ENCODE data around the gene VGF.
"Not testable (repeated sequence)": the region's sequence is repeated elsewhere in the genome, so short reads cannot be mapped to it uniquely, and the experiment has no call there.

Gene VGF

GRCh38 chr7:101151908-101152651 is 13.3 kb downstream of the VGF start:
- H3K27ac Mint-ChIP-seq: no peak overlapping the region
- peaks cover 11% of the 10 kb centered on the region for H3K4me1 Mint-ChIP-seq (ENCODE audit: low read depth)
- DNase-seq: no peak
- peaks cover 7% of the 10 kb centered on the region for H3K36me3 Mint-ChIP-seq (ENCODE audit: low read depth)
- H3K27me3 Mint-ChIP-seq: peaks cover 13% of the 10 kb centered on the region
- H3K9me3 Mint-ChIP-seq: peaks cover 3% of the 10 kb centered on the region
- no peak overlapping the region for H3K4me3 Mint-ChIP-seq

DNA sequence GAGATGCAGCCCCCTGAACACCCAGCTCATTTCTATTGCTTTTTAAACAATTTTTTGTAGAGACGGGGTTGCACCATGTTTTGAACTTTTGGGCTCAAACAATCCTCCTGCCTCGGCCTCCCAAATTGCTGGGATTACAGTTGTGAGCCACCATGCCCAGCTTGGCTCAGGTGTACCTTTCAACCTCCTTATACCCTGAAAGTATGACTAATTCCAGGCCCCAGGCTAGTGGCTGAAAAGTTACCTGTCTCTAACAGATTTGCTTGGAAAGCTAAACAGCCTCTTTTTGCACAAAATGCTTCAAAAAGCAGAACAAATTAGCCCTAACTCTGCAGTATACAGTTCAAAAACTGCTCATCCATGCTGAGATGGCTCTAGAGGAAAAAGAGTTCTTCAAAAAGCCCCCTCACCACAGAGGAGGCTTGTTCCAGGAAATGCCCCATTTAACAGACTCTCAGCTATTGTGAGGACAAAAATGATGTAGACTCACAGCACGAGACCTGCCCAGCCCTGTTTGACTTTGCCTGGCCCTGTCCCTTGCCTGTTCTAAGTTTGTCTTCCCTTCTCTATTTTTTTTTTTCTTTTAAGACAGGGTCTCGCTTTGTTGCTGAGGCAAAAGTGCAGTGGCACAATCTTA is 24.5 kb downstream of the VGF start:
- Mint-ChIP-seq H3K27ac (no peak overlapping the region), H3K36me3 (ENCODE audit: low read depth) (no peaks in the 10 kb centered on the region), H3K4me1 (ENCODE audit: low read depth) (peaks cover 54% of the 10 kb centered on the region), H3K9me3 (no peaks in the 10 kb centered on the region), H3K27me3 (peaks cover 11% of the 10 kb centered on the region), H3K4me3 (no peak overlapping the region)
- DNase-seq: no peak

DNA sequence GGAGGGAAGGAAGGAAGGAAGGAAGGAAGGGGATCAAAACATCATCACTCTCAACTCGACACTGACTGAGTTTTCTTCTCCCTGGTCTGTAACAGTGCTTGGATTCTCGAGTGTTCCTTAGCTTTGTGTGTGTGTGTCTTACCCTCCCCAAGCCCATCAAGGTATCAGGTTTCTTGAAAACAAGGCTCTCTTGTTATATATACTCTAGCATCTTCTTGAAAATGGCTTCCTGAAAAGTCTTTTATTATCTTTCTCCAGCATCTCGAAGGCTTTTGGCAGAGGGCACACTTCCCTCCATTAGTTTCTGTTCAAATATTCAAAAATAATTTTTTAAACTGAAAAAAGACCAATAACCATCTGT is 25.1 kb downstream of the VGF start:
- H3K27me3 Mint-ChIP-seq: peaks cover 13% of the 10 kb centered on the region
- H3K27ac Mint-ChIP-seq: no peak overlapping the region
- H3K4me1 Mint-ChIP-seq (ENCODE audit: low read depth): peaks cover 56% of the 10 kb centered on the region
- H3K36me3 Mint-ChIP-seq (ENCODE audit: low read depth): no peaks in the 10 kb centered on the region
- DNase-seq: no peak
- H3K4me3 Mint-ChIP-seq: no peak overlapping the region
- H3K9me3 Mint-ChIP-seq: no peaks in the 10 kb centered on the region

DNA sequence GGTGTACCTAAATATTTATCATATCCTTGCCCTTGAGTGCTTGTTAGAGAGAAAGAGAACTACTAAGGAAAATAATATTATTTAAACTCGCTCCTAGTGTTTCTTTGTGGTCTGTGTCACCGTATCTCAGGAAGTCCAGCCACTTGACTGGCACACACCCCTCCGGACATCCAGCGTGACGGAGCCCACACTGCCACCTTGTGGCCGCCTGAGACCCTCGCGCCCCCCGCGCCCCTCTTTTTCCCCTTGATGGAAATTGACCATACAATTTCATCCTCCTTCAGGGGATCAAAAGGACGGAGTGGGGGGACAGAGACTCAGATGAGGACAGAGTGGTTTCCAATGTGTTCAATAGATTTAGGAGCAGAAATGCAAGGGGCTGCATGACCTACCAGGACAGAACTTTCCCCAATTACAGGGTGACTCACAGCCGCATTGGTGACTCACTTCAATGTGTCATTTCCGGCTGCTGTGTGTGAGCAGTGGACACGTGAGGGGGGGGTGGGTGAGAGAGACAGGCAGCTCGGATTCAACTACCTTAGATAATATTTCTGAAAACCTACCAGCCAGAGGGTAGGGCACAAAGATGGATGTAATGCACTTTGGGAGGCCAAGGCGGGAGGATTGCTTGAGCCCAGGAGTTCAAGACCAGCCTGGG is 27.0 kb downstream of the VGF start:
- Mint-ChIP-seq H3K9me3 (no peaks in the 10 kb centered on the region), H3K27me3 (peaks cover 7% of the 10 kb centered on the region), H3K4me1 (ENCODE audit: low read depth) (peaks cover 69% of the 10 kb centered on the region), H3K4me3 (peak overlapping the region; percentile 66), H3K27ac (peak overlapping the region; percentile 93), H3K36me3 (ENCODE audit: low read depth) (no peaks in the 10 kb centered on the region)
- peak; percentile 87 for DNase-seq

DNA sequence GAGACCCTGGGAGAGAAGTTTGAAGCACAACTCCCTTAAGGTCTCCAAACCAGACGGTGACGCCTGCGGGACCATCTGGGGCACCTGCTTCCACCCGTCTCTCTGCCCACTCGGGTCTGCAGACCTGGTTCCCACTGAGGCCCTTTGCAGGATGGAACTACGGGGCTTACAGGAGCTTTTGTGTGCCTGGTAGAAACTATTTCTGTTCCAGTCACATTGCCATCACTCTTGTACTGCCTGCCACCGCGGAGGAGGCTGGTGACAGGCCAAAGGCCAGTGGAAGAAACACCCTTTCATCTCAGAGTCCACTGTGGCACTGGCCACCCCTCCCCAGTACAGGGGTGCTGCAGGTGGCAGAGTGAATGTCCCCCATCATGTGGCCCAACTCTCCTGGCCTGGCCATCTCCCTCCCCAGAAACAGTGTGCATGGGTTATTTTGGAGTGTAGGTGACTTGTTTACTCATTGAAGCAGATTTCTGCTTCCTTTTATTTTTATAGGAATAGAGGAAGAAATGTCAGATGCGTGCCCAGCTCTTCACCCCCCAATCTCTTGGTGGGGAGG is 27.6 kb downstream of the VGF start:
- no peaks in the 10 kb centered on the region for H3K9me3 Mint-ChIP-seq
- H3K4me1 Mint-ChIP-seq (ENCODE audit: low read depth): peaks cover 69% of the 10 kb centered on the region
- peak overlapping the region; percentile 93 for H3K27ac Mint-ChIP-seq
- peak; percentile 44 for DNase-seq
- H3K36me3 Mint-ChIP-seq (ENCODE audit: low read depth): no peaks in the 10 kb centered on the region
- peak overlapping the region; percentile 66 for H3K4me3 Mint-ChIP-seq
- H3K27me3 Mint-ChIP-seq: peaks cover 7% of the 10 kb centered on the region

DNA sequence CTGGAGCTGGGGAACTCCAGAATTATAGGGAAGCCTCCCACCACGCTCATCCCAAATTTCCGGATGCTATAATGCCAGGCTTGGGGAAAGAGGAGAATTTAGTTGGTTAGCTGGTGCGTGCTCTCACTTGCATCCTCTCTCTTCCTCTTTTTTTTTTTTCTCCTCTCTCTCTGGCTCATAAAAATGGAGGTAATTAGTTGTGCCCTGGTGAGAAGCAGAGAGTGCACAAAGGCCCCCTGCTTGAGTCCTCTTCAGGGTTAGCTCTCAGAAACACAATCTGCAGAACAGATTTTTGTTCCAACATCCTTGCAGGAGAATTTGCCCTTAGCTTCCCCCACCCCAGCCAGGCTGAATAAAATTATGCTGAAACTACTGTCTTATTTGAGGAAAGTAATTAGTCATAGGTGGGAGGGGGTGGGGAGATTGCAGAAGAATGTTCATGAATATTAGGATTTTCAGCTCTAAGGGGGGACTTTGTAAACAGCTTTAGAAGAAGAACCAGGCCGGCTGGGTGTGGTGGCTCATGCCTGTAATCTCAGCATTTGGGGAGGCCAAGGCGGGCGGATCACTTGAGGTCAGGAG is 30.9 kb downstream of the VGF start:
- peaks cover 10% of the 10 kb centered on the region for H3K27me3 Mint-ChIP-seq
- no peaks in the 10 kb centered on the region for H3K9me3 Mint-ChIP-seq
- H3K4me1 Mint-ChIP-seq (ENCODE audit: low read depth): peaks cover 49% of the 10 kb centered on the region
- no peaks in the 10 kb centered on the region for H3K36me3 Mint-ChIP-seq (ENCODE audit: low read depth)
- peak overlapping the region; percentile 47 for H3K27ac Mint-ChIP-seq
- no peak for DNase-seq
- H3K4me3 Mint-ChIP-seq: no peak overlapping the region

DNA sequence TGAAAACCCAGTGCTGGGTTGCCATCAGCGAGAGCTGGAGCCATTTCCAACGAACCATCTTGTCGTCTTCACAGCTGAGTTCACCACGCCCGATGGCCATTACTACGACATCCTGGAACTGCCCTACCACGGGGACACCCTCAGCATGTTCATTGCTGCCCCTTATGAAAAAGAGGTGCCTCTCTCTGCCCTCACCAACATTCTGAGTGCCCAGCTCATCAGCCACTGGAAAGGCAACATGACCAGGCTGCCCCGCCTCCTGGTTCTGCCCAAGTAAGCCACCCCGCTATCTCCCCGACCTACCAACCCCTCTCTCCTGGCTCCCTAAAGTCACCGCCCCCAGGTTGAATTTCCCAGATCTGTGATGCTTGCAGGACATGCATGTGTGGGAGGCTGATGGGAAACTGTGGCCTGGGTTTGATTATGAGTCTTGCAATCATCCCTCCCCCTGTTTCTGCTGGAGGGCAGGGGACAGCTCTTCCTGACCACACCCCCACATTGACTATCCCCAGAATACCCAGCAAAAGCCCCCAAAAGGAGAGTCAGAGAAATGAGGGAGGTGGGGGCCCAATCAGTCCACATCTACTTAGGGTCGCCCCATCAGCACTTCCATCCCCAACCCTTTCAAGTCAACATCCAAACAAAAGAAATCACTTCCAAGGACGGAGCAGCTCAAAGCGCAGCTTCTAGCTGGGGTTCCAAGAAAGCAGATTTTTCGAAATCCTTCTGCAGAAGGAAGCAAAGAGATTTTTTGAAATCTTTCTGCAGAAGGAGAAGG is 31.6 kb downstream of the VGF start:
- H3K9me3 Mint-ChIP-seq: no peaks in the 10 kb centered on the region
- peaks cover 10% of the 10 kb centered on the region for H3K27me3 Mint-ChIP-seq
- peaks cover 46% of the 10 kb centered on the region for H3K4me1 Mint-ChIP-seq (ENCODE audit: low read depth)
- H3K27ac Mint-ChIP-seq: no peak overlapping the region
- no peaks in the 10 kb centered on the region for H3K36me3 Mint-ChIP-seq (ENCODE audit: low read depth)
- H3K4me3 Mint-ChIP-seq: no peak overlapping the region
- no peak for DNase-seq

DNA sequence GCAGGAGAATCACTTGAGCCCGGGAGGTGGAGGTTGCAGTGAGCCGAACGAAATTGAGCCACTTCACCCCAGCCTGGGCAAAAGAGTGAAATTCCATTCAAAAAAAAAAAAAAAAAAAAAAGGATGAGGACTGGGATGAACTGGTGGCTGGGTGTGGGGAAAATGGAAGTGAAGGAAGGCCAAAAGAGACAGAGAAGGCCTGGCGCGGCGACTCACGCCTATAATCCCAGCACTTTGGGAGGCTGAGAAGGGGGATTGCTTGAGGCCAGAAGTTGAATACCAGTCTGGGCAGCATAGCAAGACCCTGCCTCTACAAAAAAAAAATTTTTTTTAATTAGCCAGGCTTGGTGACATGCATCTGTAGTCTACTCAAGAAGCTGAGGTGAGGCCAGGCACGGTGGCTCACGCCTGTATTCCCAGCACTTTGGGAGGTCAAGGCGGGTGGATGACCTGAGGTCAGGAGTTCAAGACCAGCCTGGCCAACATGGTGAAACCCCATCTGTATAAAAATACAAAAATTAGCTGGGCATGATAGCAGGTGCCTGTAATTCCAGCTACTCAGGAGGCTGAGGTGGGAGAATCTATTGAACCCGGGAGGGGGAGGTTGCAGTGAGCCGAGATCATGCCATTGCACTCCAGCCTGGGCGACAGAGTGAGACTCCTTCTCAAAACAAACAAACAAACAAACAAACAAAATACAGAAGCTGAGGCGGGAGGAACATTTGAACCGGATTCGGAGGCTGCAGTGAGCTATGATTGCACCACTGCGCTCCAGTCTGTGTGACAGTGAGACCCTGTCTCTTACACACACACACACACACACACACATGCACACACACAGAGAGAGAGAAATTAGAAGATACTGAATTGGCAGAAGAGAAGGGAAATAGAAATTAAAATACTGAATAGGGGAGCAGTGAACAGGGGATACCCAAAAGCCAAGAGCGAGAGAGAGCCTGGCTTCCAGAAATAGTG is 32.5 kb downstream of the VGF start:
- H3K36me3 Mint-ChIP-seq (ENCODE audit: low read depth); DNase-seq; H3K4me3 Mint-ChIP-seq; H3K27ac Mint-ChIP-seq; H3K9me3 Mint-ChIP-seq: not testable (repeated sequence)
- peaks cover 39% of the 10 kb centered on the region for H3K4me1 Mint-ChIP-seq (ENCODE audit: low read depth)
- peaks cover 16% of the 10 kb centered on the region for H3K27me3 Mint-ChIP-seq

DNA sequence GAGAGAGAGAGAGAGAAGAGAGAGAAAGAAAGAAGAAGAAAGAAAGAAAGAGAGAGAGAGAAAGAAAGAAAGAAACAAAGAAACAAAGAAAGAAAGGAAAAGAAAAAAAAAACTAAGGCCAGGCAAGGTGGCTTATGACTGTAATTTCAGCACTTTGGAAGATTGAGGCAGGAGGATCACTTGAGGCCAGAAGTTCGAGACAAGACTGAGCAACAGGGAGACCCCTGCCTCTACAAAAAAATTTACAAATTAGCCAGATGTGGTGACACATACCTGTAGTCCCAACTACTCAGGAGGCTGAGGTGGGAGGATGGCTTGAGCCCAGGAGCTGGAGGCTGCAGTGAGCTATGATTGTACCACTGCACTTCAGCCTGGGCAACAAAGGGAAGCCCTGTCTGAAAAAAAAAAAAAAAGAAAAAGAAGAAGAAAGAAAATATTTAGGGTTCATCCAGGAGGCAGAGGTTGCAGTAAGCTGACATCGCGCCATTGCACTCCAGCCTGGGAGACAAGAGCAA is 35.7 kb downstream of the VGF start:
- DNase-seq: no peak
- peaks cover 38% of the 10 kb centered on the region for H3K27me3 Mint-ChIP-seq
- no peaks in the 10 kb centered on the region for H3K9me3 Mint-ChIP-seq
- H3K4me1 Mint-ChIP-seq (ENCODE audit: low read depth): peaks cover 37% of the 10 kb centered on the region
- H3K4me3 Mint-ChIP-seq: no peak overlapping the region
- no peak overlapping the region for H3K27ac Mint-ChIP-seq
- no peaks in the 10 kb centered on the region for H3K36me3 Mint-ChIP-seq (ENCODE audit: low read depth)

DNA sequence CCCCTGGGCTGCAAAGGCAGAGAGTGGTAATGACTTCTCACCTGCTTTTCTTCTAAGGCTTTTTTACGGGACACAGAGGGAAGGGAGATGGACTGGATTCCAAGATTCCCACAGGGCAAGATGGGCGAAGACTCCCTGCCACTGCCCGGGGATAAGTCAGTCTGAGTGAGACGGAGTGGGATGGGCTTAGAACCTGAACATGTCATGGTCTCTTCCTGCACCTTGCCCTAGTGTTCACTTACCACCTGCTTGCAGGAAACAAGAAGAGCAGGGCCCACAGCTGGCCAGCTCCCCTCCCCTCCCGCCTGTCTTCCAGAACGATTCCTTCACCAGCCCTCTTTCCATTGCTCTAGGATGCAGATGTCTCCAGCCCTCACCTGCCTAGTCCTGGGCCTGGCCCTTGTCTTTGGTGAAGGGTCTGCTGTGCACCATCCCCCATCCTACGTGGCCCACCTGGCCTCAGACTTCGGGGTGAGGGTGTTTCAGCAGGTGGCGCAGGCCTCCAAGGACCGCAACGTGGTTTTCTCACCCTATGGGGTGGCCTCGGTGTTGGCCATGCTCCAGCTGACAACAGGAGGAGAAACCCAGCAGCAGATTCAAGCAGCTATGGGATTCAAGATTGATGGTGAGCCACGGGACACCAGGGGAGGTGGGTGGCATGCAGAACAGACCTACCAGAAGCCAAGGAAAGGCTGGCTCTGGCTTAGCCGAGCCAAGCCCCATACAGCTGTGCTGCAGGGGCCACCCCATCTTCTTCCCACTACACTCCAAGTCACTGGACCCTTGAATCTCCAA is 37.1 kb downstream of the VGF start:
- peaks cover 43% of the 10 kb centered on the region for H3K27me3 Mint-ChIP-seq

GRCh38 chr7:101127460-101128039 is 37.8 kb downstream of the VGF start:
- no peaks in the 10 kb centered on the region for H3K9me3 Mint-ChIP-seq
- no peaks in the 10 kb centered on the region for H3K36me3 Mint-ChIP-seq (ENCODE audit: low read depth)
- no peak for DNase-seq
- H3K27ac Mint-ChIP-seq: no peak overlapping the region
- H3K4me1 Mint-ChIP-seq (ENCODE audit: low read depth): peaks cover 28% of the 10 kb centered on the region
- H3K27me3 Mint-ChIP-seq: peaks cover 49% of the 10 kb centered on the region
- H3K4me3 Mint-ChIP-seq: no peak overlapping the region

More for the DNA sequence above, 37.1 kb downstream of the VGF start:
- no peaks in the 10 kb centered on the region for H3K36me3 Mint-ChIP-seq (ENCODE audit: low read depth)
- H3K4me3 Mint-ChIP-seq: no peak overlapping the region
- H3K9me3 Mint-ChIP-seq: no peaks in the 10 kb centered on the region
- no peak for DNase-seq
- no peak overlapping the region for H3K27ac Mint-ChIP-seq
- peaks cover 27% of the 10 kb centered on the region for H3K4me1 Mint-ChIP-seq (ENCODE audit: low read depth)

Measured in activated T-cell treated with anti-CD3 and anti-CD28 coated beads, Interleukin-2, amount 50 U/mL, for 24 hours (primary cell).